Measurements from ENCODE around the gene RERE. TPM values are rescaled to one million over a fixed set of nuclear protein-coding genes. Genes with fewer than 3 reads are reported as not detected.

RERE gene
- total RNA-seq, 1 experiment from 2014 or later, result 9.8 TPM

GRCh38 chr1:8538502-8538901, 278.9 kb downstream of the RERE start:
- DNase-seq (ENCODE audit: low read depth), result no peak
- in situ Hi-C loops (cut with HindIII; ENCODE audit: low pct_unique_long_range_greater_than_20kb, low sequenced_read_pairs), result no loop called here

GRCh38 chr1:8537991-8538390, 279.4 kb downstream of the RERE start:
- in situ Hi-C loops (cut with HindIII; ENCODE audit: low pct_unique_long_range_greater_than_20kb, low sequenced_read_pairs), result no loop called here
- DNase-seq (ENCODE audit: low read depth), result no peak

DNA sequence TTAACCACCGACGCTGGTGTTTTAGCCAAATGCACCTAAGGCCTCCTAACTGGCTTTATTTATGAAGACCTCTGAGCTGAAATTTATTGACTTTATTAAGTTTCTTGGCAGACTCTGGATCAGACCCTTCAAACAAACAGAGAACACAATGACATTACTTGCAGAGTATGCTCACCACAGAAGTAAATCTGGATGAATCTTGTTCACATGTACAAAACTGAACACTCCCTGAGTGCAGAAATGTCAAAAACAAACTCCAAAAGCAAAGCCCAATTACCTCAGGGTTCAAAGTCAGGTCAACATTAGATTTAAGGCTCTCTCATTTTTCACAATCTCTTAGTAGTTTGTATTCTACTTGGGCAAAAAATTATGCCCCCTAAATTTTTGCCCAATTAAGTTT, 280.9 kb downstream of the RERE start:
- in situ Hi-C loops (cut with HindIII; ENCODE audit: low pct_unique_long_range_greater_than_20kb, low sequenced_read_pairs), result no loop called here

DNA sequence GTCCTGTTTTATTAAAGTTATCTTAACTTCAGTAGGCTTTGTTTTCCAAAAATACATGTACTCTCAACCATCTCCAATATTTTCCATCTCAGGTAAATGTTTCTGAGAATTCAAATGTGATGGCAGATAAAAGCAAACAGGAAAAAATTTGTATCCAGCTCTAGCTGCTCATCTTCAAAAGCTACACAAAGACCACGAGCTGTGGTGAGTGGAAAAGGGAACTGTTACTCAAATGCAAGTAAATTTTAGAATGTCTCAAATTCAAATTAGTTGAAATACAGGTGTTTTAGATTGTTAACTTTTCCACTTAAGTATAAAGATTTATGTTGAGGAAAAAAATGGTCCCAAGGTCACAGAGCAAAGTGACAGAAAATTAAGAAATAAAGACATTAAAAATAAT, 283.5 kb downstream of the RERE start:
- no peak for DNase-seq (ENCODE audit: low read depth)
- in situ Hi-C loops (cut with HindIII; ENCODE audit: low pct_unique_long_range_greater_than_20kb, low sequenced_read_pairs), result no loop called here

More for the DNA sequence above, 280.9 kb downstream of the RERE start:
- DNase-seq (ENCODE audit: low read depth), result no peak

- in situ Hi-C loops (cut with HindIII; ENCODE audit: low pct_unique_long_range_greater_than_20kb, low sequenced_read_pairs), result no loop called here
- no peak for DNase-seq (ENCODE audit: low read depth)
Observed at GRCh38 chr1:8533124-8533523, 284.3 kb downstream of the RERE start.

DNA sequence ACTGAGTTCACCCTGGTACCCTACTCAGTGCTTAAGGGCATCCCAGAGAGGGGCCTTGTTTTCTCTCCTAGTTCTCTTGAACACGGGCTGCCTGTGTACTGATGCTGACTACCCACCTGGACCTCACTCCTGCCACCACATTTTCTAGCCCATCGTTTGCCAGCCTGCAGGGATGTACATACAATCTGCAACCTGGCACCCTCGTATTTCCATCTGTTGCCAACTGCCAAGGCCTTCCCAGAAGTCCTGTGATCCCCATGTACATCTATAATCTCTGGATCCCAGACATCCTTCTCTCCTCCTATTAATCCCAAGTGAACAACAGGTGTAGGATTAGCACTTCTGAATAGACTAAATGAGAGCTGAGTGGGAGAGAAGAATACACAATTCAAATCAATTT, 287.5 kb downstream of the RERE start:
- no peak for DNase-seq (ENCODE audit: low read depth)
- in situ Hi-C loops (cut with HindIII; ENCODE audit: low pct_unique_long_range_greater_than_20kb, low sequenced_read_pairs), result no loop called here

- in situ Hi-C loops (cut with HindIII; ENCODE audit: low pct_unique_long_range_greater_than_20kb, low sequenced_read_pairs), result no loop called here
- no peak for DNase-seq (ENCODE audit: low read depth)
Observed at GRCh38 chr1:8527941-8528340, 289.5 kb downstream of the RERE start.

DNA sequence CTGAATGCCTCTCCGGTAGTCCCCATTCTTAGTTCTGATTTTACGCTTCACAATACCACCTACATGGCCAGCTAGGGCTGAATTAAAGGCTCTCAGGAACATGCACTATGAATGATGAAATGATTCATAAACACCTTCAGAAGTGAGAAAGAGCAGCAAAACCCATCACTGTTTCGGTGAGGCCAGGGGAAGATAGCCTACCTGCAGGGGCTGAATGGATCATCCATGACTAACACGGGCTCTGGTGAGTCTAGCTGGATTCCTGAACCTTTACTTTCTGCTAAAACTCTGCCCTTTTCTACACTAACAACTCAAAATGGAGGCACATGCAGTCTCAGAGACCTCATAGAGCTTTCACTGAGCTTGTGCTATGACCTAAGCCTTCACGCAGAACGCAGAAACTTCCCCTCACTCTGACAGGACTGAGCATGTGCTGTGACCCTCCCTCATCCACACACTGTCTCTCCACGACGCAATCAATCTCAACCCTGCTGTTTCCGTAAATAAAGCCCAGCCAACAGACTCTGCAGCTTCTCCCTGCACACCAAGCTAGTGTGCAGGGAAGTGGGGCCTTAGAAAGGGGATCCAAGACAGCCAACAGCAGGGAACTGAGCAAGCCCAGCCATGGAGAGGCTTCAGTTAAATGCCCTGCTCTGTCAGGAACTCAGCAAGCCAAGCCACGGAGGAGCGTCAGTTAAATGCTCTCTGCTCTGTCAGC, 291.7 kb downstream of the RERE start:
- in situ Hi-C loops (cut with HindIII; ENCODE audit: low pct_unique_long_range_greater_than_20kb, low sequenced_read_pairs), result no loop called here

GRCh38 chr1:8525216-8525557, 292.3 kb downstream of the RERE start:
- DNase-seq (ENCODE audit: low read depth), result no peak
- in situ Hi-C loops (cut with HindIII; ENCODE audit: low pct_unique_long_range_greater_than_20kb, low sequenced_read_pairs), result no loop called here

More for the DNA sequence above, 291.7 kb downstream of the RERE start:
- peak; percentile 89 for DNase-seq (ENCODE audit: low read depth)

- in situ Hi-C loops (cut with HindIII; ENCODE audit: low pct_unique_long_range_greater_than_20kb, low sequenced_read_pairs), result no loop called here
- no peak for DNase-seq (ENCODE audit: low read depth)
Observed at GRCh38 chr1:8524627-8525157, 292.7 kb downstream of the RERE start.

- in situ Hi-C loops (cut with HindIII; ENCODE audit: low pct_unique_long_range_greater_than_20kb, low sequenced_read_pairs), result no loop called here
- no peak for DNase-seq (ENCODE audit: low read depth)
Observed at GRCh38 chr1:8523666-8524206, 293.7 kb downstream of the RERE start.

- DNase-seq (ENCODE audit: low read depth), result no peak
- in situ Hi-C loops (cut with HindIII; ENCODE audit: low pct_unique_long_range_greater_than_20kb, low sequenced_read_pairs), result no loop called here
Observed at GRCh38 chr1:8520483-8520966, 296.9 kb downstream of the RERE start.

GRCh38 chr1:8519167-8519566, 298.3 kb downstream of the RERE start:
- in situ Hi-C loops (cut with HindIII; ENCODE audit: low pct_unique_long_range_greater_than_20kb, low sequenced_read_pairs), result no loop called here
- DNase-seq (ENCODE audit: low read depth), result no peak

GRCh38 chr1:8518490-8518801, 299.0 kb downstream of the RERE start:
- in situ Hi-C loops (cut with HindIII; ENCODE audit: low pct_unique_long_range_greater_than_20kb, low sequenced_read_pairs), result no loop called here
- DNase-seq (ENCODE audit: low read depth), result no peak

DNA sequence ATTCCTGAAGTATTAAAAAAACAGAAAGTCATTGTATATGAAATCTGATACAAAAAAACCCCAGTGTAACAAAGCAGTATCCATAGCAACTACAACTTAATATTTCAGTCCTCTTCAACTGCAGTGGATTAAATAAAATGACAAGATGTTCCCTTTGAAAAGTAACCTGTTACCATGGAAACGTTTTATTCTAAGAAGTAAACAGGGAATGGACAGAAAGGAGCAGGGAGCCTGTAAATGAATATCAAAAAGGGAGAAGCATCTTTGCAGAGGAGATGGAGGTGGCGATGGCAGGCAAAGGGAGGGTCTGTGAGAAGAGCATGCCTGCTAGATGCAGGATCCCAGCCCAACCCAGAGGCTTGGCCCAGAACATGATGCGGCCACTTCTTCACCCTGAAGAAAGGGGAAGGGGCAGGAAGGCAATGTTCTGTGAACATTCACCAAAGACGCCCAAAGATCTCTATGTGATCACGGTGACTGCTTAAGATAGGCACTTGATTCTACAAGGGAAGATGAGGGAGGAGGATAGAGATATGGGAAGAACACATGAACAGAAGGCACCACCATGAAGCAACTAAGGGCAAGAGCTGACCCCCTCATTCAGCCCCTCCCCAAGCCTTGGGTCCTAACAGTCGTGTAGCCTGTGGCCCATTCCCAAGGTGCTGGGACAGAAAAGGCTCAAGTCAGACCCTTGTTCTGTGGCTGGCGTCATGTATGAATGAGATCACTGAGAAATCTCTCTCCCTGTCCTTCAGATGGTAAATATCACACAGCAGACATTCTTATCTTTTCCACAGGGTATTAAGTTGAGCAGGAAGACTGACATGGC, 299.6 kb downstream of the RERE start:
- in situ Hi-C loops (cut with HindIII; ENCODE audit: low pct_unique_long_range_greater_than_20kb, low sequenced_read_pairs), result no loop called here
- no peak for DNase-seq (ENCODE audit: low read depth)

- in situ Hi-C loops (cut with HindIII; ENCODE audit: low pct_unique_long_range_greater_than_20kb, low sequenced_read_pairs), result no loop called here
- no peak for DNase-seq (ENCODE audit: low read depth)
Observed at GRCh38 chr1:8516793-8517556, 300.5 kb downstream of the RERE start.

- no peak for DNase-seq (ENCODE audit: low read depth)
- in situ Hi-C loops (cut with HindIII; ENCODE audit: low pct_unique_long_range_greater_than_20kb, low sequenced_read_pairs), result no loop called here
Observed at GRCh38 chr1:8516278-8516777, 301.1 kb downstream of the RERE start.

DNA sequence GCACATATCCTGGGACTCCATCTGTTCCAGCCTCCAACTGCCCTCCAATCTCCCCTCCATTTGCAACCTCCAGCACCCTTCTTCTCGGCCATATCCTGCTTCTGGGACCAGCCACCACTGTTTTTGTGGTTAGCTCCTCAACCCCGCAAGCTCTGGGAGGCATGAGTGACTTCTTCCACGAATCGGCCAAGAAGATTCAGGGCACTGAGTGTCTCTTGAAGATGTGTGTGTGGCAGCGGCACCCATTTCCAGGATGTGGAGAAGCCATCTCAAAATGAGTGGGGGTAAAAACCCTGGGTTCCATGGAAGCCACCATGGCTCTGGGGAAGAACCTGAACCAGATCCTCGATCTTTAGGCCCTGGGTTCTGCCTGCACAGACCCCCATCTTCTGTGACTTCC, 304.9 kb downstream of the RERE start:
- DNase-seq (ENCODE audit: low read depth), result no peak
- in situ Hi-C loops (cut with HindIII; ENCODE audit: low pct_unique_long_range_greater_than_20kb, low sequenced_read_pairs), result no loop called here

Measured in Caki2 (cell line).